Measurements from ENCODE around the gene MREG.

GRCh38 chr2:216047397-216047796 is 34.0 kb upstream of the MREG start:
- TF ChIP-seq POLR2A (IDR thresholded peaks at IDR 0.05): no peak
- TF ChIP-seq CTCF (IDR thresholded peaks at IDR 0.05 in 4 of 5, conservative IDR thresholded peaks at IDR 0.05 in 1 of 5): no peak
